HAP-1 (cell line): ENCODE data around the gene IFI30.

ENCODE experiments used
- DNase-seq, 2 experiments: peaks; one replicate each; pipeline ENCODE4 v3.0.0-alpha.2; 2016 to 2020; ENCODE audit warnings: low spot score in 2 of 2
- H3K27me3 ChIP-seq: fragments of 250-450 bp; sonication (Bioruptor Pico); 2 replicates; pipeline ENCODE4 v1.5.1; 2020; ENCODE audit warnings: low read depth, mild to moderate bottlenecking, moderate library complexity
- H3K36me3 ChIP-seq: fragments of 250-450 bp; sonication (Bioruptor Pico); replicated peaks from 2 replicates; pipeline ENCODE4 v1.5.1; 2020; ENCODE audit warnings: mild to moderate bottlenecking
- H3K4me1 ChIP-seq: fragments of 250-450 bp; sonication (Bioruptor Pico); 2 replicates; pipeline ENCODE4 v1.5.1; 2020; ENCODE audit warnings: mild to moderate bottlenecking
- H3K4me3 ChIP-seq: fragments of 250-450 bp; sonication (Bioruptor Pico); 2 replicates; pipeline ENCODE4 v1.5.1; 2020; ENCODE audit warnings: mild to moderate bottlenecking, moderate library complexity
- H3K9me3 ChIP-seq: fragments of 250-450 bp; sonication (Bioruptor Pico); 2 replicates; pipeline ENCODE4 v1.5.1; 2020; ENCODE audit warnings: mild to moderate bottlenecking, moderate library complexity
- in situ Hi-C: fragments of 300-500 bp; cut with MboI; formaldehyde crosslinking; loops from 3 replicates; pipeline ENCODE4 v1.14.3; 2020; ENCODE audit warnings: low sequenced_read_pairs, inconsistent platforms, mixed read lengths

Gene IFI30

DNA sequence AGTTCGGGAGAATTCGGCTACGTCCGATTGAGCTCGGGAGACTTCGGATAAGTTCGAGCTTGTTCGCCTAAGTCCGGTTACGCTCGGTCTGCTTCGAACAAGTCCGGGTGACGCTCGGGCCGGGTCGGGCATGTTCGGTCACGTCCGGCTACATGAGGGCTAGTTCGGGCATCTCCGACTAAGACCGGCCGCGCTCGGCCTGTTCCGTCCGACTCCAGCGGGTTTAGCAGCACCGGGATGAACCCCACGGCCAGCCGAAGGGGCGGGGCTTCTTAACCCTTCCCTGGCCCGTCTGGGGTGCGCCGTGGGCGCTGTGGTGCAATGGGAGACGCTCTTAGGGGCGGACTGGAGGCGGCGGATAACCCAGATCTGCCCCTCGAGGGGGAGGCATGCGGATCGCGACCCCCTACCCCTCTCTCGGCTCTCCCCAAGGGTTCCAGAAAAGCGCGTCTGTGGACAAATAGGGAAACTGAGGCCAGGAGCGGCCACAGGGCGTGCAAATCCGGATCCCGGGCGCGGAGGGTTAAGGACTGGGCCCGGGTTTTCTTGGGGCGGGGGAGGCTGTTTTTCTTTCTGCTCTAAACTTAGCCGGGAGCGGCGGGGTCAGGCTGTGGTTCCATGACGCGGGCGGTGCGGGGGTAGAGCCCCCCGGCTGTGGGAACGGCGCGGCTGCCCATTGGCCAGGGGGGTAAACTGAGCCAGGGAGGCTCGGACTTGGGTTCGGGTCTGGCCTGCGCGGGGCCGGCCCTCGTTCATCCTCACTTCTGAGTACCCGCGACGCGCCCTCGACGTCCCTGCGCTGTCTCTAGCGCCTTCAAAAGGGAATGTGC lies 51.1 kb downstream of the IFI30 start:
- DNase-seq, result peak; percentile 93 to 99
- in situ Hi-C loops, result no loop called here
- peaks cover 5% of the 10 kb centered on the region for H3K4me1 ChIP-seq
- peak overlapping the region; percentile 35 for H3K4me3 ChIP-seq
- H3K27me3 ChIP-seq, result 0 out of 2 replicates have a peak, but pooled peaks cover 3% of the 10 kb centered on the region
- H3K36me3 ChIP-seq, result no peaks in the 10 kb centered on the region
- H3K9me3 ChIP-seq, result no peaks in the 10 kb centered on the region

- DNase-seq, result no peak
- H3K36me3 ChIP-seq, result no peaks in the 10 kb centered on the region
- in situ Hi-C loops, result no loop called here
- H3K27me3 ChIP-seq, result peaks cover 4% of the 10 kb centered on the region
- H3K9me3 ChIP-seq, result no peaks in the 10 kb centered on the region
- peaks cover 5% of the 10 kb centered on the region for H3K4me1 ChIP-seq
- no peak overlapping the region for H3K4me3 ChIP-seq
These were observed 51.7 kb downstream of the IFI30 start for GRCh38 chr19:18225355-18225701.

DNA sequence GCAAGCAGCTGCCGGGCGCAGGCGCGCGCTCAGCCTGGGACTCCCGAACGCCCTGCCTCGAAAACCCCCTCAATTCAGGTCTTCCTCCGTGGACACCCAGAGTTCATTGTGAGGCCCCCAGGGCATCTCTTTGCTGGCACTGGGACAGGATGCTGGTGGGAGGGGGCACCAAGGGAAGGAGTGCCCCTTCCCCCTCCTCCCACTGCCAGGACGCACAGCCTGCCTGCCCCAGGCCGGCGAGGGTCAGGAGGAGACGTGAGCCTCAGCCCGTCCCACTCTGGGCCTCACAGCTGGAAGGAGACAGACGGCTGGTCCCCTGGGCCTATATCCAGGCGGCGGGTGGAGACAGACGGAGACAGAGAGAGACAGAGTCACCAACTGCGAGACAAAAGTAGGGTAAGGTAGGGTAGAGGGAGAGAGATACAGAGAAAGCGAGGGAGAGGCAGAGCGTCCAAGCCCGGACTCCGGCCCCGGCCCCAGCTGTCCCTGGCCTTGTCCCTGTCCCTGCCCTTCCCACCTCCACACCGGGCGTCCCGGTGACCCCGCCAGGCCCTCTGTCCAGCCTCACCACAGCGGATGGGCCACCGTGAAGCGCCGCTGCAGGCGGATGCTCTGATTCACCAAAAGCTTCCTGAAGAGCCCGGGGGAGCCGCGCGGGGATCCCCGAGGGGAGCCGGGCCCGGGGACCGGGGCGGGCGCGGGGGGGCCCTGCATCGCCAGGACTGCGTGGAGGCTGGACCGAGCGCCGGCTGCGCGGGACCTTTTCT lies 52.3 kb downstream of the IFI30 start, which contains the start of gene PDE4C:
TSS of gene PDE4C (minus strand) at position 737 of the 767 bp plus-strand sequence. CDS start at position 714, 23 bp downstream.
- DNase-seq, result no peak
- H3K4me3 ChIP-seq, result no peak within 1 kb of the TSS
- in situ Hi-C loops, result no loop called here
- H3K36me3 ChIP-seq, result no peaks in the 10 kb centered on the region
- peaks cover 5% of the 10 kb centered on the region for H3K27me3 ChIP-seq
- H3K9me3 ChIP-seq, result no peaks in the 10 kb centered on the region
- H3K4me1 ChIP-seq, result peaks cover 5% of the 10 kb centered on the region

GRCh38 chr19:18226956-18227780 lies 53.6 kb downstream of the IFI30 start:
- in situ Hi-C loops, result no loop called here
- peaks cover 5% of the 10 kb centered on the region for H3K4me1 ChIP-seq
- no peaks in the 10 kb centered on the region for H3K9me3 ChIP-seq
- peaks cover 12% of the 10 kb centered on the region for H3K27me3 ChIP-seq
- no peak for DNase-seq
- no peak overlapping the region for H3K4me3 ChIP-seq
- H3K36me3 ChIP-seq, result no peaks in the 10 kb centered on the region
